ENCODE measurements around the gene FRMD1.

Gene FRMD1

GRCh38 chr6:168116975-168117899 lies 38.2 kb upstream of the FRMD1 start:
- no peak for DNase-seq
- no peak for TF ChIP-seq CTCF (IDR thresholded peaks at IDR 0.05; ENCODE audit: low read depth, low read length)

GRCh38 chr6:168116438-168116974 lies 37.5 kb upstream of the FRMD1 start:
- no peaks in the 10 kb centered on the region for H3K27me3 ChIP-seq (ENCODE audit: insufficient read depth, low read depth, severe bottlenecking)
- no peaks in the 10 kb centered on the region for H3K9me3 ChIP-seq (ENCODE audit: severe bottlenecking)
- no peak overlapping the region for H3K4me3 ChIP-seq (ENCODE audit: low read depth, low read length)
- H3K27ac ChIP-seq = no peak overlapping the region
- DNase-seq = no peak
- no peak for TF ChIP-seq CTCF (IDR thresholded peaks at IDR 0.05; ENCODE audit: low read depth, low read length)
- H3K36me3 ChIP-seq = no peaks in the 10 kb centered on the region

More at GRCh38 chr6:168116975-168117899, 38.2 kb upstream of the FRMD1 start:
- Histone ChIP-seq H3K4me3 (ENCODE audit: low read depth, low read length) (no peak overlapping the region), H3K27me3 (ENCODE audit: insufficient read depth, low read depth, severe bottlenecking) (no peaks in the 10 kb centered on the region), H3K9me3 (ENCODE audit: severe bottlenecking) (no peaks in the 10 kb centered on the region), H3K36me3 (no peaks in the 10 kb centered on the region), H3K27ac (no peak overlapping the region)

GRCh38 chr6:168115748-168116437 lies 36.9 kb upstream of the FRMD1 start:
- Histone ChIP-seq H3K36me3 (no peaks in the 10 kb centered on the region), H3K4me3 (ENCODE audit: low read depth, low read length) (no peak overlapping the region), H3K27me3 (ENCODE audit: insufficient read depth, low read depth, severe bottlenecking) (no peaks in the 10 kb centered on the region), H3K9me3 (ENCODE audit: severe bottlenecking) (no peaks in the 10 kb centered on the region), H3K27ac (no peak overlapping the region)
- DNase-seq = no peak
- TF ChIP-seq CTCF (IDR thresholded peaks at IDR 0.05; ENCODE audit: low read depth, low read length) = no peak

GRCh38 chr6:168113226-168113625 lies 34.2 kb upstream of the FRMD1 start:
- Histone ChIP-seq H3K4me3 (ENCODE audit: low read depth, low read length) (no peak overlapping the region), H3K27me3 (ENCODE audit: insufficient read depth, low read depth, severe bottlenecking) (no peaks in the 10 kb centered on the region), H3K36me3 (no peaks in the 10 kb centered on the region), H3K27ac (no peak overlapping the region), H3K9me3 (ENCODE audit: severe bottlenecking) (no peaks in the 10 kb centered on the region)
- no peak for DNase-seq
- TF ChIP-seq CTCF (IDR thresholded peaks at IDR 0.05; ENCODE audit: low read depth, low read length) = no peak

GRCh38 chr6:168111911-168112310 lies 32.9 kb upstream of the FRMD1 start:
- H3K27ac ChIP-seq = no peak overlapping the region
- no peaks in the 10 kb centered on the region for H3K9me3 ChIP-seq (ENCODE audit: severe bottlenecking)
- DNase-seq = no peak
- TF ChIP-seq CTCF (IDR thresholded peaks at IDR 0.05; ENCODE audit: low read depth, low read length) = no peak
- H3K36me3 ChIP-seq = no peaks in the 10 kb centered on the region
- H3K27me3 ChIP-seq (ENCODE audit: insufficient read depth, low read depth, severe bottlenecking) = no peaks in the 10 kb centered on the region
- H3K4me3 ChIP-seq (ENCODE audit: low read depth, low read length) = no peak overlapping the region
